Endothelial cell of umbilical vein (primary cell): Measurements from ENCODE around the gene FBXO34. TPM values are rescaled to one million over a fixed set of nuclear protein-coding genes. Genes with fewer than 3 reads are reported as not detected.
"Not testable (repeated sequence)": the region's sequence is repeated elsewhere in the genome, so short reads cannot be mapped to it uniquely, and the experiment has no call there.

ENCODE experiments used
- BruUV-seq: library from RNA; stranded (reverse); fragments of 400-500 nt; replicated peaks from 2 replicates; lab custom pipeline; 2021; lab: Mats Ljungman, UMichigan
- CTCF ChIA-PET: fragments of 300-600, 350-600 bp; sonication (Branson Sonifier 250); formaldehyde crosslinking; loops from one replicate; lab custom pipeline; 2021; ENCODE audit warnings: antibody characterized with exemption, inconsistent platforms; lab: Charles Lee
- POLR2A ChIA-PET: fragments of 300-600, 350-600 bp; sonication (Branson Sonifier 250); formaldehyde crosslinking; loops from one replicate; lab custom pipeline; 2021; ENCODE audit warnings: antibody characterized with exemption, inconsistent platforms; lab: Charles Lee
- DNase-seq: peaks from one replicate; pipeline ENCODE4 v3.0.0-alpha.2; 2011; ENCODE audit warnings: low read depth, low spot score
- FAIRE-seq: peaks from 2 replicates; lab custom pipeline; 2011; peaks lifted over from hg19 to GRCh38; lab: Jason Lieb, UNC
- H2AFZ ChIP-seq: 2 replicates; pipeline ENCODE4 v1.6.0; 2012; ENCODE audit warnings: low read depth, low read length, control low read depth, inconsistent platforms
- H3K27ac ChIP-seq: 2 replicates; pipeline ENCODE4 v1.5.1; 2011; ENCODE audit warnings: low read depth, mild to moderate bottlenecking, control low read depth, low read length, moderate library complexity; ENCODE audit not compliant: insufficient read depth
- H3K27me3 ChIP-seq, 2 experiments: 2 replicates each; pipeline versions ENCODE4 v1.6.0 to v1.6.1; 2011; ENCODE audit warnings: low read length in 2 of 2, mixed read lengths in 1 of 2; ENCODE audit not compliant: control insufficient read depth in 2 of 2, insufficient read depth in 2 of 2
- H3K36me3 ChIP-seq, 2 experiments: 2 replicates in 1 of 2; 3 replicates in 1 of 2; pipeline ENCODE4 v1.5.1; 2011; ENCODE audit warnings: low read length in 2 of 2, mild to moderate bottlenecking in 1 of 2, moderate library complexity in 1 of 2; ENCODE audit not compliant: control insufficient read depth in 2 of 2, insufficient read depth in 2 of 2; ENCODE audit errors: extremely low read depth in 1 of 2
- H3K4me1 ChIP-seq: 3 replicates; pipeline ENCODE4 v1.5.1; 2011; ENCODE audit warnings: mild to moderate bottlenecking, low read length; ENCODE audit not compliant: control insufficient read depth, insufficient read depth; ENCODE audit errors: extremely low read depth
- H3K4me2 ChIP-seq: 2 replicates; pipeline ENCODE4 v1.6.1; 2011; ENCODE audit warnings: low read length, control low read depth, mixed read lengths; ENCODE audit not compliant: insufficient read depth
- H3K4me3 ChIP-seq, 3 experiments: fragments of 200-600 bp in 1 of 3; sonication (generic), shearing (Covaris generic) in 1 of 3; replicated peaks in 1 of 3; 2 replicates each; pipeline ENCODE4 v1.5.1; 2011 to 2016; ENCODE audit warnings: control low read depth in 3 of 3, low read length in 3 of 3, mild to moderate bottlenecking in 2 of 3, inconsistent platforms in 1 of 3, low read depth in 1 of 3, moderate library complexity in 1 of 3; ENCODE audit not compliant: insufficient read depth in 1 of 3
- H3K79me2 ChIP-seq: 2 replicates; pipeline ENCODE4 v1.6.0; 2012; ENCODE audit warnings: low read length, inconsistent platforms; ENCODE audit not compliant: control insufficient read depth, insufficient read depth
- H3K9ac ChIP-seq: replicated peaks from 2 replicates; pipeline ENCODE3; 2011; ENCODE audit warnings: low read length, control low read depth; ENCODE audit not compliant: insufficient read depth; ENCODE audit errors: extremely low read depth
- H3K9me1 ChIP-seq: replicated peaks from 3 replicates; pipeline ENCODE4 v1.6.0; 2011; ENCODE audit warnings: mild to moderate bottlenecking, low read length; ENCODE audit not compliant: control insufficient read depth, insufficient read depth; ENCODE audit errors: extremely low read depth
- H3K9me3 ChIP-seq: replicated peaks from 2 replicates; pipeline ENCODE4 v1.5.1; 2012; ENCODE audit warnings: low read length, inconsistent platforms; ENCODE audit not compliant: control insufficient read depth, insufficient read depth
- H4K20me1 ChIP-seq: replicated peaks from 2 replicates; pipeline ENCODE3; 2011; ENCODE audit warnings: mild to moderate bottlenecking, low read length; ENCODE audit not compliant: control insufficient read depth, insufficient read depth; ENCODE audit errors: extremely low read depth
- JUN ChIP-seq: IDR thresholded peaks from 2 replicates; pipeline ENCODE4 v1.6.1; 2011; ENCODE audit warnings: borderline replicate concordance, low read depth; ENCODE audit not compliant: insufficient read length, insufficient read depth
- MYC ChIP-seq: IDR thresholded peaks from one replicate; pipeline ENCODE4 v1.6.1; 2011; ENCODE audit warnings: mild to moderate bottlenecking, low read depth, low read length
- POLR2A ChIP-seq: IDR thresholded peaks from 2 replicates; pipeline ENCODE4 v1.6.1; 2012; ENCODE audit warnings: low read depth, mild to moderate bottlenecking, control low read depth, low read length
- dilution Hi-C: fragments of 300-500 bp; cut with MboI; formaldehyde crosslinking; loops from one replicate; pipeline ENCODE4 v1.15.0; 2019; ENCODE audit warnings: low sequenced_read_pairs; ENCODE audit not compliant: extremely low pct_ligation_motif_present
- intact Hi-C: fragments of 100-400 bp; cut with micrococcal nuclease; formaldehyde crosslinking; loops from one replicate; pipeline ENCODE4 v1.10.0; 2022
- polyA plus RNA-seq, 4 experiments: library from polyadenylated mRNA; depleted of rRNA in 3 of 4; stranded (reverse) in 3 of 4; unstranded in 1 of 4; fragments of >200 nt; gene quantifications; 2 replicates each; pipeline versions ENCODE4 v1.2.1 to v1.2.3, GENCODE V29; 2011 to 2012; ENCODE audit warnings: missing spikeins in 1 of 4
- total RNA-seq: library from RNA; stranded (reverse); gene quantifications from 2 replicates; pipeline ENCODE4 v1.2.3, GENCODE V29; 2021
- TF ChIP-seq, protein P1 (sequence below), 2 donors: IDR thresholded peaks; 1 replicate in 1 of 2; 2 replicates in 1 of 2; pipeline ENCODE4 v1.5.1; 2011; ENCODE audit warnings: low read length in 2 of 2, mild to moderate bottlenecking in 2 of 2, moderate library complexity in 2 of 2, control low read depth in 1 of 2, inconsistent platforms in 1 of 2, low read depth in 1 of 2; ENCODE audit not compliant: insufficient read depth in 1 of 2; ENCODE audit errors: extremely low read depth in 1 of 2
- TF ChIP-seq, protein P2 (sequence below): IDR thresholded peaks from 2 replicates; pipeline ENCODE4 v1.6.1; 2011; ENCODE audit not compliant: insufficient read depth, insufficient read length

The FBXO34 gene
- total and polyA plus RNA-seq, 2 donors (not counting 3 experiments of a cell fraction or from before 2014, with no cell fraction given), result 8.5 to 14.2 TPM

DNA sequence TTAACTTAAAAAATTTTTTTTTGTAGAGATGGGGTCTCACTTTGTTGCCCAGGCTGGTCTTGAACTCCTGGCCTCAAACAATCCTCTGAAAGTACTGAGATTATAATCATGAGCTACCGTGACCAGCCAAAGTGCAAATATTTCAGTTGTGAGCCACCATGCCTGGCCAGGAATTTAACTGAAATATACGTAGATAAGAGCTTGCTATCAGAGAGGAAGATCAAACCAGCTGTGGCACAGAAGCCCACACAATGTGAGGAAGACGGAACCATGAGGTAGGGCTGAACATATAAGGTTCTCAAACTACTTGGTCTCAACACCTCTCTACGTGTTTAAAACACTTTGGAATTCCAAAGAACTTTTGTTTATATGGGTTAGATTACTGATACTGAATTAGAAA lies 111.3 kb downstream of the FBXO34 start:
- TF ChIP-seq POLR2A (no peak), JUN (no peak), MYC (no peak)
- TF ChIP-seq, protein P1, sequence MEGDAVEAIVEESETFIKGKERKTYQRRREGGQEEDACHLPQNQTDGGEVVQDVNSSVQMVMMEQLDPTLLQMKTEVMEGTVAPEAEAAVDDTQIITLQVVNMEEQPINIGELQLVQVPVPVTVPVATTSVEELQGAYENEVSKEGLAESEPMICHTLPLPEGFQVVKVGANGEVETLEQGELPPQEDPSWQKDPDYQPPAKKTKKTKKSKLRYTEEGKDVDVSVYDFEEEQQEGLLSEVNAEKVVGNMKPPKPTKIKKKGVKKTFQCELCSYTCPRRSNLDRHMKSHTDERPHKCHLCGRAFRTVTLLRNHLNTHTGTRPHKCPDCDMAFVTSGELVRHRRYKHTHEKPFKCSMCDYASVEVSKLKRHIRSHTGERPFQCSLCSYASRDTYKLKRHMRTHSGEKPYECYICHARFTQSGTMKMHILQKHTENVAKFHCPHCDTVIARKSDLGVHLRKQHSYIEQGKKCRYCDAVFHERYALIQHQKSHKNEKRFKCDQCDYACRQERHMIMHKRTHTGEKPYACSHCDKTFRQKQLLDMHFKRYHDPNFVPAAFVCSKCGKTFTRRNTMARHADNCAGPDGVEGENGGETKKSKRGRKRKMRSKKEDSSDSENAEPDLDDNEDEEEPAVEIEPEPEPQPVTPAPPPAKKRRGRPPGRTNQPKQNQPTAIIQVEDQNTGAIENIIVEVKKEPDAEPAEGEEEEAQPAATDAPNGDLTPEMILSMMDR (IDR thresholded peaks at IDR 0.05; ENCODE audit: extremely low read depth in 1 of 2, insufficient read depth in 1 of 2, low read depth in 1 of 2, low read length in 2 of 2), result no peak
- TF ChIP-seq, protein P2, sequence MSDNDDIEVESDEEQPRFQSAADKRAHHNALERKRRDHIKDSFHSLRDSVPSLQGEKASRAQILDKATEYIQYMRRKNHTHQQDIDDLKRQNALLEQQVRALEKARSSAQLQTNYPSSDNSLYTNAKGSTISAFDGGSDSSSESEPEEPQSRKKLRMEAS, result no peak
- no peak overlapping the region for H2AFZ ChIP-seq
- ChIA-PET CTCF (interaction anchor here (1.0 to 1.6 kb wide), 4 partner anchors 10 to 169 kb away, joined by 3 to 8 read pairs (median 4); no protein-coding TSS in a partner anchor), POLR2A (no interaction called here)
- no peaks in the 10 kb centered on the region for H4K20me1 ChIP-seq
- H3K9me1 ChIP-seq, result no peaks in the 10 kb centered on the region
- no TSS peak for BruUV-seq
- intact Hi-C loops (no loop called here), dilution Hi-C loops (no loop called here)
- H3K9ac ChIP-seq, result no peak overlapping the region
- no peaks in the 10 kb centered on the region for H3K9me3 ChIP-seq
- peaks cover 2 to 12% of the 10 kb centered on the region in 2 experiments for H3K36me3 ChIP-seq
- no peak for FAIRE-seq
- no peaks in the 10 kb centered on the region for H3K27me3 ChIP-seq
- H3K4me1 ChIP-seq, result no peaks in the 10 kb centered on the region
- no peak overlapping the region for H3K27ac ChIP-seq
- no peak overlapping the region for H3K4me2 ChIP-seq
- H3K79me2 ChIP-seq, result no peaks in the 10 kb centered on the region
- no peak for DNase-seq
- H3K4me3 ChIP-seq, result no peak overlapping the region

DNA sequence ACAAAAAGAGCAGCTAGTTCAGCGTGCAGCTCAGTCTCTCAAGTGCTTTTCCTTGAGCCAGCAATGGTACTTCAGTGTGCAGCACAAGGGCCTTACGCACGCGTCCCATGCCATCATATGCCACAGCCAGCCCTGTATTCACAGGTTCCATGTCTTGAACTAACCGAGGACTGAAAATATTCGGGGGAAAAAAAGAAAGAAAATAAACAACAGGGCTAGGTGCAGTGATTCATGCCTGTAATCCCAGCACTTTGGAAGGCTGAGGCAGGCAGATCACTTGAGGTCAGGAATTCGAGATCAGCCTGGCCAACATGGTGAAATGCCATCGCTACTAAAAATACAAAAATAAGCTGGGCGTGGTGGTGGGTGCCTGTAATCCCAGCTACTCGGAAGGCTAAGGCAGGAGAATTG lies 111.8 kb downstream of the FBXO34 start:
- H3K27me3 ChIP-seq, H3K27ac ChIP-seq, intact Hi-C loops, POLR2A ChIA-PET, H2AFZ ChIP-seq, BruUV-seq, DNase-seq, dilution Hi-C loops, H3K79me2 ChIP-seq, H3K4me3 ChIP-seq, H3K9ac ChIP-seq, H3K4me1 ChIP-seq, FAIRE-seq, H3K4me2 ChIP-seq, H3K9me3 ChIP-seq, H3K9me1 ChIP-seq, H4K20me1 ChIP-seq: not testable (repeated sequence)
- CTCF ChIA-PET, result interaction anchor here (1.0 to 1.6 kb wide), 4 partner anchors 10 to 170 kb away, joined by 3 to 8 read pairs (median 4); no protein-coding TSS in a partner anchor
- H3K36me3 ChIP-seq, result peaks cover 2 to 12% of the 10 kb centered on the region in 2 experiments
